ENCODE results near the gene ZNHIT6. TPM values are rescaled to one million over a fixed set of nuclear protein-coding genes. Genes with fewer than 3 reads are reported as not detected.

ZNHIT6 gene
- total and polyA plus RNA-seq, 10 of the 15 experiments (the other 5 are each of a cell fraction or from before 2014, with no cell fraction given), result 12.8 to 32.0 (median 18.8) TPM

- no TSS peak for BruUV-seq (replicated peaks)
- SMC1A ChIA-PET (ENCODE audit: uncharacterized antibody, unreplicated experiment), result interaction anchor here (0.6 to 1.4 kb wide), 6 partner anchors 9 to 384 kb away, joined by 3 to 6 read pairs (median 3); no protein-coding TSS in a partner anchor
- Histone ChIP-seq H3K27me3 (replicated peaks in 1 of 2; ENCODE audit: control insufficient read depth in 2 of 2, insufficient read depth in 2 of 2, low read length in 1 of 2) (no peaks in the 10 kb centered on the region), H3K4me1 (ENCODE audit: control insufficient read depth, insufficient read depth, low read length) (no peaks in the 10 kb centered on the region), H3K27ac (ENCODE audit: control insufficient read depth, insufficient read depth) (no peak overlapping the region), H3K4me3 (no peak overlapping the region), H4K20me1 (ENCODE audit: control insufficient read depth, insufficient read depth) (no peaks in the 10 kb centered on the region), H2AFZ (ENCODE audit: control insufficient read depth, low read depth, low read length) (no peak overlapping the region), H3K9me3 (replicated peaks; ENCODE audit: control insufficient read depth, insufficient read depth, low read length) (no peaks in the 10 kb centered on the region), H3K79me2 (ENCODE audit: control insufficient read depth, insufficient read depth, low read length) (no peaks in the 10 kb centered on the region; the same call in none of the 2 replicates), H3K36me3 (ENCODE audit: control insufficient read depth in 2 of 2, insufficient read depth in 2 of 2, low read length in 1 of 2) (peaks cover 0 to 8% of the 10 kb centered on the region in 2 experiments; a peak in 3 of 4 replicates), H3K9ac (ENCODE audit: control insufficient read depth, insufficient read depth, low read length) (no peak overlapping the region), H3K4me2 (ENCODE audit: control insufficient read depth, insufficient read depth) (no peak overlapping the region)
- DNase-seq (ENCODE audit: low read depth, low spot score), result no peak
- RAD21 ChIA-PET (ENCODE audit: unreplicated experiment), result interaction anchor here (1.0 kb wide), 2 partner anchors 9 to 416 kb away, joined by 3 to 4 read pairs; partner anchors contain the start of gene BCL10
- CTCF ChIA-PET, result interaction anchor here (0.6 to 2.0 kb wide), 23 partner anchors 9 to 748 kb away, joined by 3 to 12 read pairs (median 4); partner anchors contain the start of gene ZNHIT6
- ATAC-seq, result no peak
- POLR2A ChIA-PET, result no interaction called here
- WGBS (ENCODE audit: insufficient coverage, insufficient replicate concordance, low lambda C conversion rate, missing lambda C conversion rate), result 85% methylated on average over 1 of the region's 1 CpG
- in situ Hi-C loops (cut with MboI), result loop anchor here (10.0 kb wide), 1 partner anchor 388 kb away; no protein-coding TSS in a partner anchor
- FAIRE-seq, result no peak
- intact Hi-C loops (cut with micrococcal nuclease; ENCODE audit: unreplicated experiment), result loop anchor here (10.0 kb wide), 1 partner anchor 388 kb away; no protein-coding TSS in a partner anchor
- peak in 1 of 3 experiments; percentile 10; a peak in 1 of 6 replicates for TF ChIP-seq CTCF (IDR thresholded peaks at IDR 0.05 in 2 of 3, conservative IDR thresholded peaks at IDR 0.05 in 1 of 3; ENCODE audit: control insufficient read depth in 2 of 3, extremely low read depth in 1 of 3, insufficient read depth in 1 of 3, low read depth in 3 of 3, low read length in 3 of 3)
- no peak for TF ChIP-seq ZNF217 (IDR thresholded peaks at IDR 0.05)
- no peak for TF ChIP-seq HDGF (IDR thresholded peaks at IDR 0.05)
Observed at GRCh38 chr1:85692730-85693314, 15.4 kb downstream of the ZNHIT6 start.

Measured in GM12878 (cell line).